OCI-LY7 (cell line): ENCODE data around the gene CARMIL1. TPM values are rescaled to one million over a fixed set of nuclear protein-coding genes. Genes with fewer than 3 reads are reported as not detected.

Source experiments
- BruUV-seq: library from RNA; stranded (reverse); fragments of 400-500 nt; replicated peaks from 2 replicates; lab custom pipeline; 2021; lab: Mats Ljungman, UMichigan
- CTCF ChIA-PET: fragments of 300-600 bp; sonication (Branson Sonifier 250); formaldehyde crosslinking; loops from one replicate; lab custom pipeline; 2022; ENCODE audit warnings: antibody characterized with exemption; ENCODE audit not compliant: unreplicated experiment; lab: Charles Lee
- POLR2A ChIA-PET: fragments of 300-600 bp; sonication (Branson Sonifier 250); formaldehyde crosslinking; loops from one replicate; lab custom pipeline; 2022; ENCODE audit warnings: antibody characterized with exemption; lab: Charles Lee
- DNase-seq: peaks from one replicate; pipeline ENCODE4 v3.0.0-alpha.2; 2015; ENCODE audit warnings: low spot score
- H2AFZ ChIP-seq: fragments of 200-600 bp; sonication (generic), shearing (Covaris generic); 2 replicates; pipeline ENCODE4 v1.6.1; 2014; ENCODE audit warnings: mild to moderate bottlenecking, antibody characterized with exemption, low read length, moderate library complexity
- H3K27ac ChIP-seq: fragments of 200-600 bp; sonication (generic); 2 replicates; pipeline ENCODE4 v1.5.1; 2014; ENCODE audit warnings: mixed run types, low read depth, mild to moderate bottlenecking, moderate library complexity, low read length, inconsistent platforms; ENCODE audit not compliant: poor library complexity, severe bottlenecking
- H3K36me3 ChIP-seq: fragments of 200-600 bp; sonication (generic); 2 replicates; pipeline ENCODE4 v1.6.1; 2014; ENCODE audit warnings: mild to moderate bottlenecking, antibody characterized with exemption, low read length, moderate library complexity, mixed read lengths; ENCODE audit not compliant: insufficient read depth
- H3K4me1 ChIP-seq: fragments of 200-600 bp; sonication (generic); 2 replicates; pipeline ENCODE4 v1.5.1; 2014; ENCODE audit warnings: mild to moderate bottlenecking, low read length; ENCODE audit not compliant: insufficient read depth, poor library complexity, severe bottlenecking
- H3K4me2 ChIP-seq: fragments of 200-600 bp; sonication (generic); 2 replicates; pipeline ENCODE4 v1.6.1; 2014; ENCODE audit warnings: mild to moderate bottlenecking, low read length
- H3K4me3 ChIP-seq: fragments of 200-600 bp; sonication (generic); 2 replicates; pipeline ENCODE4 v1.5.1; 2014; ENCODE audit warnings: mild to moderate bottlenecking, low read depth, low read length; ENCODE audit not compliant: poor library complexity, severe bottlenecking
- H3K79me2 ChIP-seq: fragments of 200-600 bp; sonication (generic); 2 replicates; pipeline ENCODE4 v1.6.1; 2016; ENCODE audit warnings: low read depth, mild to moderate bottlenecking, low read length, moderate library complexity, mixed read lengths; ENCODE audit not compliant: insufficient read depth
- H3K9me2 ChIP-seq: fragments of 200-600 bp; sonication (generic); 2 replicates; pipeline ENCODE4 v1.6.1; 2016; ENCODE audit warnings: mild to moderate bottlenecking, low read length, mixed read lengths; ENCODE audit not compliant: insufficient read depth
- H3K9me3 ChIP-seq: fragments of 200-600 bp; sonication (generic); 2 replicates; pipeline ENCODE4 v1.6.1; 2014; ENCODE audit warnings: mild to moderate bottlenecking, mixed run types, low read length, mixed read lengths
- H4K20me1 ChIP-seq: fragments of 200-600 bp; sonication (generic); 2 replicates; pipeline ENCODE4 v1.6.1; 2014; ENCODE audit warnings: mild to moderate bottlenecking, antibody characterized with exemption, low read length, moderate library complexity, mixed read lengths; ENCODE audit not compliant: insufficient read depth
- EZH2phosphoT487 ChIP-seq: fragments of 200-600 bp; sonication (generic); IDR thresholded peaks from 2 replicates; pipeline ENCODE4 v1.6.1; 2018; ENCODE audit warnings: low read depth, borderline replicate concordance, mild to moderate bottlenecking, mixed run types, antibody characterized with exemption, low read length, moderate library complexity, mixed read lengths
- intact Hi-C: fragments of 100-400 bp; cut with micrococcal nuclease; formaldehyde crosslinking; loops from one replicate; pipeline ENCODE4 v1.10.0; 2022; ENCODE audit not compliant: unreplicated experiment
- total RNA-seq, 2 experiments: library from RNA; depleted of rRNA in 1 of 2; stranded (reverse); fragments of >200 nt in 1 of 2; shearing (Covaris generic) in 1 of 2; gene quantifications; 2 replicates each; pipeline ENCODE4 v1.2.3, GENCODE V29; 2014 to 2022
- TF ChIP-seq, protein P1 (sequence below): fragments of 200-600 bp; sonication (generic); conservative IDR thresholded peaks from 2 replicates; pipeline ENCODE4 v1.5.1; 2014; ENCODE audit warnings: mild to moderate bottlenecking, antibody characterized with exemption, low read length, moderate library complexity, mixed read lengths

CARMIL1 gene
- total RNA-seq, 2 experiments from 2014 or later: 25.5 to 40.1 TPM

DNA sequence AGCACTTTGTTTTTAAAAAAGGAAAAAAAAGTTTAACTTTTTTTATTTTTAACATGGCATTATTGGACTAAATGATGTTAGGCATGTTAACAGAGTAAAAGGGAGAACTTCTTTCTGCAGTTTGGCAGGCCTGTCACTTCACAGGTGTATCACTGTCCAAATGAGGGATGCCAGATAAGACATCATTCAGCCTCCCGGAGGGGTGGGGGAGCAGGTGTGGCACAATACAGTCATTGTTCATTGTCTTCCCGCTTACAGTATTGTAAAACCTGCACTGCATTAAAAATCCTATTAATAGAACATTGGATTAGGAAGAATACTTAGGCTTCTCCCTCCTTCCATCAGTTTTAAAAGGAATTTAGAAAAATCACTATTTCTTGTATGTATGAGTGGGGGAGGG lies 80.7 kb downstream of the CARMIL1 start:
- Histone ChIP-seq H3K36me3 (no peaks in the 10 kb centered on the region), H3K4me1 (peaks cover 65% of the 10 kb centered on the region), H3K79me2 (peaks cover 84% of the 10 kb centered on the region), H3K4me3 (no peak overlapping the region), H2AFZ (no peak overlapping the region), H4K20me1 (no peaks in the 10 kb centered on the region), H3K27ac (no peak overlapping the region), H3K9me2 (no peaks in the 10 kb centered on the region), H3K4me2 (peak overlapping the region; percentile 46), H3K9me3 (no peaks in the 10 kb centered on the region)
- TF ChIP-seq EZH2phosphoT487: no peak
- TF ChIP-seq, protein P1, sequence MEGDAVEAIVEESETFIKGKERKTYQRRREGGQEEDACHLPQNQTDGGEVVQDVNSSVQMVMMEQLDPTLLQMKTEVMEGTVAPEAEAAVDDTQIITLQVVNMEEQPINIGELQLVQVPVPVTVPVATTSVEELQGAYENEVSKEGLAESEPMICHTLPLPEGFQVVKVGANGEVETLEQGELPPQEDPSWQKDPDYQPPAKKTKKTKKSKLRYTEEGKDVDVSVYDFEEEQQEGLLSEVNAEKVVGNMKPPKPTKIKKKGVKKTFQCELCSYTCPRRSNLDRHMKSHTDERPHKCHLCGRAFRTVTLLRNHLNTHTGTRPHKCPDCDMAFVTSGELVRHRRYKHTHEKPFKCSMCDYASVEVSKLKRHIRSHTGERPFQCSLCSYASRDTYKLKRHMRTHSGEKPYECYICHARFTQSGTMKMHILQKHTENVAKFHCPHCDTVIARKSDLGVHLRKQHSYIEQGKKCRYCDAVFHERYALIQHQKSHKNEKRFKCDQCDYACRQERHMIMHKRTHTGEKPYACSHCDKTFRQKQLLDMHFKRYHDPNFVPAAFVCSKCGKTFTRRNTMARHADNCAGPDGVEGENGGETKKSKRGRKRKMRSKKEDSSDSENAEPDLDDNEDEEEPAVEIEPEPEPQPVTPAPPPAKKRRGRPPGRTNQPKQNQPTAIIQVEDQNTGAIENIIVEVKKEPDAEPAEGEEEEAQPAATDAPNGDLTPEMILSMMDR: no peak
- POLR2A ChIA-PET: interaction anchor here (1.4 to 2.2 kb wide), 2 partner anchors 10 to 39 kb away, joined by 3 to 5 read pairs; no protein-coding TSS in a partner anchor
- CTCF ChIA-PET: no interaction called here
- BruUV-seq: no TSS peak
- intact Hi-C loops: no loop called here
- no peak for DNase-seq

DNA sequence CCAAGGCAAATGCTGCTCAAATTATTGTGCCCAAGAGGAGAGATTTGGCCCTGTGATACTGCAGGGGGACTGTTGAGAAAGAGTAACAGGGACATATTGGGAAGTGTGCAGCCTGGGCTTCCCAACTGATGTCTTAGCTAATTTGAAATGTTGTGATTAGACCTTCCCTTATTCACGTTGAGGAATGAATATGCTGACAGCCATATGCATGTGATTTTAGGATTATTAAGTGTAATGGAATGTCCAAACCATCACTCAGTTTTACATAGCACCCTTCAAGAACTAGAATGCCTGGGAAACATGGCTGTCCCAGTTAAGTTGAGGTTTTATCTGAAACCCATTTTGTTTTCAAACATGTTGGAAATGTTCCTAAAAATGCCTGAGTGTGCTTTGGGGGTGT lies 81.4 kb downstream of the CARMIL1 start:
- Histone ChIP-seq H3K4me3 (no peak overlapping the region), H3K9me2 (no peaks in the 10 kb centered on the region), H3K36me3 (no peaks in the 10 kb centered on the region), H3K4me1 (peaks cover 72% of the 10 kb centered on the region), H3K27ac (no peak overlapping the region), H2AFZ (no peak overlapping the region), H3K9me3 (no peaks in the 10 kb centered on the region), H3K79me2 (peaks cover 91% of the 10 kb centered on the region), H4K20me1 (no peaks in the 10 kb centered on the region), H3K4me2 (peak overlapping the region; percentile 46)
- intact Hi-C loops: no loop called here
- ChIA-PET POLR2A (interaction anchor here (0.6 to 3.4 kb wide), 3 partner anchors 7 to 81 kb away, joined by 3 to 26 read pairs (median 5); partner anchors contain the start of gene CARMIL1), CTCF (no interaction called here)
- TF ChIP-seq, protein P1: no peak
- TF ChIP-seq EZH2phosphoT487: no peak
- BruUV-seq: no TSS peak
- no peak for DNase-seq

DNA sequence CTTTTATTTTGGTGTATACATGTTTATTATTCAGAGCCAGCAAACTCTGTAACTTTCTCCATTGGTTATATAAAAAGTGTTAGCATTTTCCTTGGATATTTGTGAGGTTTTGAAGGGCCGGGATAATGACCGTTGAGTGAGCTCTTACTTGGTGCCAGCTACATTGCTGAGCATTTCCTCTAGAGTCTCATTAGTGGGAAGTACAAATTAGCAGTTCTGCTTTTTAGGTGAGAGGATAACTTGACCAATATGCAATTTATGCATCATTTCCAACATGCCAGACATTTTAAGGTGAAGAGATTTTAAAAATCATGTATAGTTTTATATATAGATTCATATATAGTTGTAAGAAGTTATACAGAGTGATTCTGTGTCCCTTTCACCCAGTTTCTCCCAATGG lies 84.3 kb downstream of the CARMIL1 start:
- CTCF ChIA-PET: no interaction called here
- intact Hi-C loops: no loop called here

More for the DNA sequence above, 84.3 kb downstream of the CARMIL1 start:
- peaks cover 100% of the 10 kb centered on the region for H3K4me1 ChIP-seq
- peak; percentile 47 for DNase-seq
- peak overlapping the region; percentile 70 for H3K4me2 ChIP-seq
- H2AFZ ChIP-seq: peak overlapping the region; percentile 59
- no peaks in the 10 kb centered on the region for H3K36me3 ChIP-seq
- no peaks in the 10 kb centered on the region for H3K9me3 ChIP-seq
- POLR2A ChIA-PET: interaction anchor here (0.5 to 10.8 kb wide), 9 partner anchors 10 to 1169 kb away, joined by 3 to 131 read pairs (median 4); no protein-coding TSS in a partner anchor
- TF ChIP-seq, protein P1: no peak
- TF ChIP-seq EZH2phosphoT487: no peak
- peak overlapping the region; percentile 47 for H3K27ac ChIP-seq
- H4K20me1 ChIP-seq: no peaks in the 10 kb centered on the region
- BruUV-seq: no TSS peak
- peaks cover 100% of the 10 kb centered on the region for H3K79me2 ChIP-seq
- H3K9me2 ChIP-seq: no peaks in the 10 kb centered on the region
- peak overlapping the region; percentile 51 for H3K4me3 ChIP-seq
